Measurements from ENCODE around the gene ADAMTS17. TPM values are rescaled to one million over a fixed set of nuclear protein-coding genes. Genes with fewer than 3 reads are reported as not detected.

ADAMTS17 gene
- polyA plus RNA-seq, 2 of the 4 experiments (the other 2 are of a cell fraction) = 0.05 TPM; not detected in 1

DNA sequence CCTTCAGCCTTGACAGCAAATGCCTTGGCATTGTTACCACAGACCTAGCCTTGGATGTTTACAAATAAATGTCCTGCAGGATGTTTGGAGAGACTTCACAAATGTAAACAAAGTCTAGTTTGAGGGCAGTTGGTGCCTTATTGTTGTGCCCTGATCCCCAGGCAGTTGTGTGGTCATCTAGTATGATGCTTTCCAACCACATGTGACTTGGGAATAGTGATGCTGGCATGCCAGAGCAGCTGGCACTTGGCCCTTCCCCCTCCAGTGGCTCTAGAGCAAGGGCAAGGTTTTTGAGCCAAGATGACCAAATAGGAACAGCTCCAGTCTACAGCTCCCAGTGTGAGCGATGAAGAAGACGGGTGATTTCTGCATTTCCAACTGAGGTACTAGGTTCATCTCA lies 258.2 kb downstream of the ADAMTS17 start:
- WGBS (ENCODE audit: missing lambda C conversion rate) = 82% methylated on average over 2 of the region's 2 CpGs
- ATAC-seq (no peak), DNase-seq (ENCODE audit: low read depth in 1 of 2, low spot score in 1 of 2) (no peak), FAIRE-seq (no peak)
- Histone ChIP-seq H3K9me3 (no peaks in the 10 kb centered on the region), H3K4me3 (no peak overlapping the region), H3K4me1 (no peaks in the 10 kb centered on the region), H3K4me2 (no peak overlapping the region), H3K27ac (no peak overlapping the region)
- TF ChIP-seq CBX2 (IDR thresholded peaks at IDR 0.05; ENCODE audit: borderline replicate concordance, low read depth) = no peak
- TF ChIP-seq EHMT2 (IDR thresholded peaks at IDR 0.05; ENCODE audit: low read depth) = no peak
- TF ChIP-seq POLR2AphosphoS2 (conservative IDR thresholded peaks at IDR 0.05; ENCODE audit: low read length) = no peak
- no peak for TF ChIP-seq HOXA7 (CRISPR knock-in tag; IDR thresholded peaks at IDR 0.05)
- no peak for TF ChIP-seq NPAS2 (CRISPR knock-in tag; IDR thresholded peaks at IDR 0.05; ENCODE audit: borderline replicate concordance)
- TF ChIP-seq ZNF302 (CRISPR knock-in tag; IDR thresholded peaks at IDR 0.05) = no peak
- TF ChIP-seq FOXS1 (CRISPR knock-in tag; IDR thresholded peaks at IDR 0.05) = no peak
- no peak for TF ChIP-seq RAD21 (conservative IDR thresholded peaks at IDR 0.05 in 1 of 2, IDR thresholded peaks at IDR 0.05 in 1 of 2)
- no peak for TF ChIP-seq NFE2L2 (conservative IDR thresholded peaks at IDR 0.05; ENCODE audit: low read length)
- TF ChIP-seq SREBF2 (IDR thresholded peaks at IDR 0.05) = no peak
- TF ChIP-seq E2F6 (IDR thresholded peaks at IDR 0.05; ENCODE audit: borderline replicate concordance, low read depth) = no peak
- TF ChIP-seq REST (IDR thresholded peaks at IDR 0.05) = no peak
- no peak for TF ChIP-seq ZC3H11A (IDR thresholded peaks at IDR 0.05)
- TF ChIP-seq KDM5A (IDR thresholded peaks at IDR 0.05) = no peak
- TF ChIP-seq RNF2 (IDR thresholded peaks at IDR 0.05; ENCODE audit: borderline replicate concordance, low read depth) = no peak
- no peak for TF ChIP-seq EP300 (IDR thresholded peaks at IDR 0.05)
- no peak for TF ChIP-seq POLR2A (IDR thresholded peaks at IDR 0.05; ENCODE audit: low read length)
- TF ChIP-seq JUNB (IDR thresholded peaks at IDR 0.05) = no peak
- no peak for TF ChIP-seq MAZ (IDR thresholded peaks at IDR 0.05; ENCODE audit: borderline replicate concordance, low read depth, low read length)
- ChIA-PET POLR2A (no interaction called here), CTCF (no interaction called here)

GRCh38 chr15:100082761-100083402 lies 258.9 kb downstream of the ADAMTS17 start:
- ChIA-PET POLR2A (no interaction called here), CTCF (interaction anchor here (1.2 kb wide), 1 partner anchor 27 kb away, joined by 4 read pairs; no protein-coding TSS in a partner anchor)
- ATAC-seq (no peak), FAIRE-seq (no peak), DNase-seq (ENCODE audit: low read depth in 1 of 2, low spot score in 1 of 2) (no peak)
- TF ChIP-seq RAD21 (conservative IDR thresholded peaks at IDR 0.05 in 1 of 2, IDR thresholded peaks at IDR 0.05 in 1 of 2) = no peak
- no peak overlapping the region for H3K4me3 ChIP-seq
- no peaks in the 10 kb centered on the region for H3K4me1 ChIP-seq
- WGBS (ENCODE audit: missing lambda C conversion rate) = 29% methylated on average over 7 of the region's 7 CpGs
- H3K4me2 ChIP-seq = no peak overlapping the region
- H3K9me3 ChIP-seq = no peaks in the 10 kb centered on the region
- H3K27ac ChIP-seq = no peak overlapping the region

DNA sequence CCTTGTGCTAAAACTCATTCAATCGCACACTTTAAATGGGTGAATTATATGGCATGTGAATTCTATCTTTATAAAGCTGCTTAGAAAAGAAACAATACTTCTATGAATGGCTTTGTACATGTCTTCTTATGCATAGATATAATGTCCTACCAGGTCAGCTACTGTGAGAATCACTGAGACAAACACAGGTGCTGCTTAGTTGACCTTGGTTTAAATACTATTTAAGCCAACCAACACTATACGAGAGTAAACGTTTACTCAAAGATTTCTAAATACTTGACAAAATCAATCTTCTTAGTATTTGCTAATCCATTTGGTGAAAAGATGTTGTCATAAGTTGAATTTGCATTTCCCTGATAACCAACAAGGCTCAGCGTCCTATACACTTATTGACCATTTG lies 260.3 kb downstream of the ADAMTS17 start:
- ChIA-PET POLR2A (no interaction called here), CTCF (interaction anchor here (0.6 to 1.2 kb wide), 2 partner anchors 28 to 303 kb away, joined by 3 to 4 read pairs; no protein-coding TSS in a partner anchor)
- H3K27ac ChIP-seq = no peak overlapping the region
- DNase-seq (ENCODE audit: low read depth in 1 of 2, low spot score in 1 of 2) (no peak), FAIRE-seq (peak; percentile 92), ATAC-seq (no peak)
- no peaks in the 10 kb centered on the region for H3K9me3 ChIP-seq
- H3K4me2 ChIP-seq = no peak overlapping the region
- H3K4me1 ChIP-seq = no peaks in the 10 kb centered on the region
- WGBS (ENCODE audit: missing lambda C conversion rate) = 50% methylated on average over 4 of the region's 4 CpGs
- no peak overlapping the region for H3K4me3 ChIP-seq
- TF ChIP-seq HOXB13 (CRISPR knock-in tag; IDR thresholded peaks at IDR 0.05; ENCODE audit: low read depth) = no peak
- TF ChIP-seq RNF2 (IDR thresholded peaks at IDR 0.05; ENCODE audit: borderline replicate concordance, low read depth) = no peak
- no peak for TF ChIP-seq CTCF (IDR thresholded peaks at IDR 0.05)
- TF ChIP-seq POLR2A (IDR thresholded peaks at IDR 0.05; ENCODE audit: low read length) = no peak
- TF ChIP-seq NFE2L2 (conservative IDR thresholded peaks at IDR 0.05; ENCODE audit: low read length) = no peak
- TF ChIP-seq HEYL (CRISPR knock-in tag; IDR thresholded peaks at IDR 0.05) = no peak
- no peak for TF ChIP-seq CBX8 (IDR thresholded peaks at IDR 0.05)
- no peak for TF ChIP-seq HDAC2 (IDR thresholded peaks at IDR 0.05)
- no peak for TF ChIP-seq JUN (IDR thresholded peaks at IDR 0.05)
- TF ChIP-seq, protein P1, sequence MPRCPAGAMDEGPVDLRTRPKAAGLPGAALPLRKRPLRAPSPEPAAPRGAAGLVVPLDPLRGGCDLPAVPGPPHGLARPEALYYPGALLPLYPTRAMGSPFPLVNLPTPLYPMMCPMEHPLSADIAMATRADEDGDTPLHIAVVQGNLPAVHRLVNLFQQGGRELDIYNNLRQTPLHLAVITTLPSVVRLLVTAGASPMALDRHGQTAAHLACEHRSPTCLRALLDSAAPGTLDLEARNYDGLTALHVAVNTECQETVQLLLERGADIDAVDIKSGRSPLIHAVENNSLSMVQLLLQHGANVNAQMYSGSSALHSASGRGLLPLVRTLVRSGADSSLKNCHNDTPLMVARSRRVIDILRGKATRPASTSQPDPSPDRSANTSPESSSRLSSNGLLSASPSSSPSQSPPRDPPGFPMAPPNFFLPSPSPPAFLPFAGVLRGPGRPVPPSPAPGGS (IDR thresholded peaks at IDR 0.05) = no peak

All from A549 (cell line).